HG03060 (cell line): ENCODE data around the gene FAM9A.
"Not testable (repeated sequence)": the region's sequence is repeated elsewhere in the genome, so short reads cannot be mapped to it uniquely, and the experiment has no call there.

Source experiments
- ATAC-seq: cut with Tn5 transposase; IDR thresholded peaks from one replicate; pipeline ENCODE4 v1.9.1; 2021; ENCODE audit warnings: low read depth, moderate number of reproducible peaks; ENCODE audit not compliant: unreplicated experiment

Gene FAM9A

GRCh38 chrX:8805046-8805445 is 3.9 kb upstream of the FAM9A start:
- no peak for ATAC-seq

DNA sequence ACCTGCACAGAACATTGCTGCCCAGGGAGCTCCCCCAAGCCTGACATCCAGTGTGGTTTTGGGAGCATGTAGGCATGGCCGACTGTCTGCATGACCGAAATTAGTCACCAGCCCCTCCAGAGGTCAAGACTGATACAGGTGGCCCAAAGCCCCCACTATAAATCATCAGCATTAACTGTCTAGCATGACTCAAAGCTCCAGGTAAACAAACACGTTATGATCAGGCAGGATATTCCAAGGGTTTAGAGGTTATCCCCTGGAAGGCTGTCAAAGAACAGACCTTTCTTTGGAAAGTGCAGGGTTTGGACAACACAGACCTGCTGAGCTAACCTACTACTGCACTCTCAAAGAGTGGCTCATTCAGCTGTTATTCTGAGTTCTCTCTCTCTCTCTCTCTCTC is 2.1 kb upstream of the FAM9A start:
- no peak for ATAC-seq

DNA sequence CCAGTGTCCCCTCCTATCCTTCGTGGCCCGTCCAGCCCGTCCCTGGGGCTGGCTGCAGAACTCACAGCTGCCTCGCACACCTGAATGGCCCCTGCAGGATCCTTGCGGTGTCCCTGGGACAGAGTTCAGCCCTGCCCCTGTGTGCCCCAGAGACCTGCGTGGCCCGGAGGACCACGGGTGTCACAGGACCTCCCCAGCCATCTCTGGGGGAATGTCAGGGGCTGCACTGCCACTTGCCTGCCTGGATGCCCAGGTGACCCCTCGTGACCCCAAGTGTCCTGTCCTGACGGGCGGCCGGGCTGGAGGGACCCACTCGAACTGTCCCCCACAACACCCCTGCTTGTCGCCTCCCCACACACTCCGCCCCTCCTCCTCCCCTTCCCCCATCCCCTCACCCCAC is 832 bp downstream of the FAM9A start:
- ATAC-seq: not testable (repeated sequence)

GRCh38 chrX:8799281-8799680 is 1.9 kb downstream of the FAM9A start:
- ATAC-seq: not testable (repeated sequence)

- ATAC-seq: not testable (repeated sequence)
These were observed 2.5 kb downstream of the FAM9A start for GRCh38 chrX:8798702-8799101.

DNA sequence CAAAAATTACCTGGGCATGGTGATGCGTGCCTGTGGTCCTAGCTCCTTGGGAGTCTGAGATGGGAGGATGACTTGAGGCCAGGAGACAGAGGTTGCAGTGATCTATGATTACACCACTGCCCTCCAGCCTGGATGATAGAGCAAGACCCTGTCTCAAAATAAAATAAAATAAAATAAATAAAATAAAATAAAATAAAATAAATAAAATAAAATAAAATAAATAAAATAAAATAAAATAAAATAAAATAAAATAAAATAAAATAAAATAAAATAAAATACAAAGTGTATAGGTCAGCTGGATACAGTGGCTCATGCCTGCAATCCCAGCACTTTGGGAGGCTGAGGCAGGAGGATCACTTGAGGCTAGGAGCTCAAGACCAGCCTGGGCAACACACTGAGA is 14.1 kb downstream of the FAM9A start:
- ATAC-seq: not testable (repeated sequence)

- no peak for ATAC-seq
These were observed 17.0 kb downstream of the FAM9A start for GRCh38 chrX:8784162-8784561.

DNA sequence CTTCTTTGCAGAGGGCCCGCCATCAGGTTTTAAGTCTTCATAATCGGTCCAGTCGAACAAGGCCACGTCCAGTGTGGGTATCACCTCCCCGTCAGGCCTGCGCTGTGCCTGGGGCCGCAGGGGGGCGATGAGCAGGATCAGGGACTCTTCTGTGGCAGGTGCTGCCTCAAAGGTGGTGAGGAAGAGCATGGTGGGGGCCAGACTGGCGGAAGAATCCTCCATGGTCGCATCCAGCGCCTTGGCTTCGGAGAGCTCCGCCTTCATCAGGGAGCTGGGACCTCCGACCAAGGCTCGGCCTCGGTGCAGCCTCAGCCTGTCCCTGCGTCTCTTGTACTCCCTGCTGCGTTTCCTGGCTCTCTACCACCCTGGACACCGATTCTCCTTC is 17.5 kb downstream of the FAM9A start:
- no peak for ATAC-seq

DNA sequence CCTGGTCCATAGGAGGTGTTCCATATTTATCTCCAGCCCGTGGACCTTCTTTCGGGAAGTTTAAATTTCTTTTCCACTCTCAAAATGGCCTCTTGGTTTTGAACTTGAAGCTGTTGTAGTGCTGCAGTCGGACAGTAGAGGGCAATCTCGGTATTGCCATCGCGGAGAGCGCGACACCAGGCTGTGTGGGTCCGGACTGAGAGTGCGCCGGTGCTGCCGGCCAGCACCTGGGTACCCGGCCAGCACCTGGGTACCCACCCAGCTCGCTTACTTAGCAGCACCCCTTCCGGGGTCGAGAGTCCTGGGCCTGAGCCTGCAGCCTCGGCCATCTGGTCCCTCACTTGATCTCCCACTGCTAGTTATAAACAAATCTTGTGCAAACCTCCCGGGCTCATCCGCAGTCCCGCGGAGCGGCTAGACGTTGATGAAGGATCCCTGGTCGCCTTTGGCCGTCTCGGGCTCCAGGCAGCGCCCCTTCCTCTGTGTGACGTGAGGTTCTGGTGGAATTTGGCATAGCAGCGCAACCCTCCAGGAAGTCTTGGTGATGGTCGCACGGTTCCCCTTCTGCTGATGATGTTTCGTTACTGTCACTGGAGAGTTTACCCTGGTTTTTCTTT is 18.0 kb downstream of the FAM9A start:
- ATAC-seq: no peak

GRCh38 chrX:8782595-8782994 is 18.6 kb downstream of the FAM9A start:
- ATAC-seq: no peak

DNA sequence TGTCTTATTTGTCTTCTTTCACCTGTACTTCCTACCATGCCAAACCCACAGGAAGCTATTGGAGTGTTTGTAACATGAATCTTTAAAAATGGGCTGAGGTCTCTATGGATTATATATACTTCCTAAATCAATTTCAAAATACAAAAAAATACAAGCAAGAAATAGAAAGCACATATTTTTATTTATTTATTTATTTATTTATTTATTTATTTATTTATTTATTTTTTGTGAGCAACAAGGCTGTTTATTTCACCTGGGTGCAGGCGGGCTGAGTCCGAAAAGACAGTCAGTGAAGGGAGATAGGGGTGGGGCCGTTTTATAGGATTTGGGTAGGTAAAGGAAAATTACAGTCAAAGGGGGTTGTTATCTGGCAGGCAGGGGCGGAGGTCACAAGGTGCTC is 19.3 kb downstream of the FAM9A start:
- not testable (repeated sequence) for ATAC-seq

GRCh38 chrX:8773117-8773516 is 28.1 kb downstream of the FAM9A start:
- no peak for ATAC-seq

DNA sequence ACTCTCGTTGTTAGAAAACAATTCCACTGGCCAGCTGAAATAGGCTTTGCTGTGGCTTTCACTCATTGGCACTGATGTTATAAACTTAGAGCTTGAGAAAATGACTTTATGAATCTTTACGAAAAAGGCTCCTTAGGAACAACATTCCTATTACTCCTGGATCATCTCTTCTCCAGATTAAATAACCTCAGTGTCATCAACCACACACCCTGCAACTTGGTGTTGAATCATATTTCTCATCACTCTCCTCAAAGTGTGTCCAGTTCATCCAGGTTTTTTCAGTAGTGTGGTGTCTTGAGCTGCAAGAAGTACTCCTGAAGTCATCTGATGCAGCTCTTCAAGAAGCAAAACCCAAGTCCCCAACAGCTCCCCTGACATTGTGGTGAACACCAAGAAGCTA is 41.2 kb downstream of the FAM9A start:
- no peak for ATAC-seq

DNA sequence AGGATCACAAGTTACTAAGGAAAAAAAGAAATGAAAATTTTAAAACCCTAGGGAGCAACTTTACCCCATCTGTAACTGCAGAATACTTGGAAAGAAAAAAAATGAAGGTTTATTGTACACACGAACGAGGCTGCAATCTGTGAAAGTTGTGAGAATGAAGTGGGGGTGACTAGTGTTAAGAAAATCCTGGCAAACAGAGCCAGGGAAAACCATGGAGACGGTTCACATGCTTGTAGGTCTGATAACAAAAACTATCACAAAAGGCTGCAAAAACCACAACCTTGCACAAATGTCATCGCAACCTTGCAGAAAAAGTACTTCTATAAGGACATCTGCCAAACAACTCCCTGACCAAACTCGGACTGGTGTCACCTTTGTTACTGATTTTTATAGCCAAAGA is 42.5 kb downstream of the FAM9A start:
- not testable (repeated sequence) for ATAC-seq

DNA sequence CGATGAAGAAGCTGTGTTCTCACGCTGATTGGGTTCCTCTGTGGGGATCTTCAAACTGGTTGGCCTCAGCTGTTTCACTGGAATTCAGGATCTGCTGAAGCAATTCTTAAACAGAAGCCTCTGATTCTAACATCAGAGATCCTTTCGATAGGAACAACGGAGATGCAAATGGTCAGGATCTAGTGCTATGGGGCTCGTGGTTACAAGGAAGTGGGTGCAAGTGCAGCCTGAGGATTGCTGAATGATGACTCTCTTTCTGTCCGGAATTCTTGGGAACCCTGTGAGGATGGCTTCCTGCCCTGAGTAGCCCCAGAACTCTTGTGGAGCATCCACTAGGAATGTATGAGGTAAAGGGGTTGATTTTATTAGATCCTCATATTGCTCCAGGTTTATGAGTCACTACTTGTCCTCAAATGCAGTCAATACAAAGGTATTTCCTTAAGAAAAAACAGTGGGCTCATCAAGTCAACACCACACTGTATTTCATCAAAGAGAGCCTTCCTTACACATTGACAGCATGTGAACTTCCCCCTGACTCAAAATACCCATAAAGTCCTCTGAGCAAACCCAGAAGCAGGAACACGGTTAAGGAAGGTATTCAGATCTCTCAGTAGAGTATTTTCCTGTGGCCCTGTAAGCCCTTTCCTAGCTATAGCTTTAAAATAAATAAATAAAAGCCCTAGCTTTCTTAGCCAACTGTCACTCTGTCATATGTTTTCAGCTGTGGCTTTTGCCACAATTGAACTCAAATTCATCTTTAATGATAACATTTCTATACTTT is 43.4 kb downstream of the FAM9A start:
- ATAC-seq: not testable (repeated sequence)

DNA sequence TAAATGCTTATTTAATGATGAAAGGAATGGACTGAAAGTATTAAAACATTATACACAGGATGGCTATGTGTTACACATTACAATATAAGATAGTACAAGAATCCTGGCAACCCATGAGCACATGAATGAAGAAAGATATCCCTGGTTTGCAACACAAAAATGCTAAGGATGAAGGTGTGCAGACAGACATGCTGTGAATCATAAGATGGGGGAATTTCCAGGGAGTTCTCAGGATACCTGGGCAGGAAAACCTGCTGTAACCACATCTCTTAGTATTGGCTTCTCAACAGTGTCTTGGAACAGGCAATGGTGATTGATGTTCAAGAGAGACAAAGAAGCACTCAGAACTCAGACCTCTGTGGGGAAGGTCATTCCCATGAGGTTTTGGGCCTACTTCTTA is 45.4 kb downstream of the FAM9A start:
- ATAC-seq: no peak

DNA sequence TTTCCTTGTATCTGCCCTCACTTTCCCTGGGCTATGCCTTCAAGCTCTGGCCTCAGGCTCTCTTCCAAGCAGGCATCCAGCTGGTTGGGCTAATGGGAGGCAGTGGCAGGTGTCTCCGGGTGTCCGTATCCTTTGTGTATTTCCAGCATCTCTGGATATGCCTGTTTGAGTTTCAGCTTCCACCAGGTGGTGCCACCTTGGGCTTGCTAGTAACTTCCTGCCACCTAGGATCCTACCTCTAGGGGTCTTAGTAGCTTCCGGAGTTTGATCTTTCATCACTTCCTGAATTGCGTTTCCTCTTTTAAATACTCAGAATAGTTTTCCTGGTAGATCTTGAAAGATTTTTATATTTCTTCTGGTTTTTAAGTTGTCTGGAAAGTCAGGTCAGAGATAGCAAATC is 46.1 kb downstream of the FAM9A start:
- no peak for ATAC-seq

- ATAC-seq: no peak
These were observed 51.5 kb downstream of the FAM9A start for GRCh38 chrX:8749697-8750096.

GRCh38 chrX:8748855-8749254 is 52.3 kb downstream of the FAM9A start:
- ATAC-seq: no peak

- no peak for ATAC-seq
These were observed 58.0 kb downstream of the FAM9A start for GRCh38 chrX:8743126-8743732.

DNA sequence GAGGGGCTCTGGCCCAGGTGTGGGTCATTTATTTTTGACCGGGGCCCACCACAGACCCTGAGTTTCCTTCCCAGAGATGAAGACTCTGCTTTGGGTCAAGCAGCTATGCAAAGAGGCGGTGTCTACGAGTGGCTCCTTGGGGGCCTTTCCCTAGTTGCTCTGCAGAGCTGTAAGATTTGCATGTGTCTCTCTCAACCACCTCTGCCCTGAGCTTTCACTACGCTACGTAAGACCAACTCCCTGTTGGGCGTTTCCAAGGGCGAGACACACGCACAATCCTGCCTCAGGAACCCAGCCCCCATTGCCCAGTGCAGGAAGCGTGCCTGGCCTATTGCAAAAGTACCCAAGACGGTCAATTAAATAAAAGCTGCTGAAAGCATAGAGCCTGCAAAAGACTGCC is 59.2 kb downstream of the FAM9A start:
- no peak for ATAC-seq
